Limb (tissue), 2 donors: Measurements from ENCODE around the gene NPHS2.
"Not testable (repeated sequence)": the region's sequence is repeated elsewhere in the genome, so short reads cannot be mapped to it uniquely, and the experiment has no call there.

Experiments
- DNase-seq, 2 donors: peaks; one replicate each; pipeline ENCODE4 v3.0.0-alpha.2; 2016; ENCODE audit errors: extremely low spot score in 2 of 2

The NPHS2 gene

GRCh38 chr1:179547021-179547535, 28.7 kb downstream of the NPHS2 start:
- no peak for DNase-seq

DNA sequence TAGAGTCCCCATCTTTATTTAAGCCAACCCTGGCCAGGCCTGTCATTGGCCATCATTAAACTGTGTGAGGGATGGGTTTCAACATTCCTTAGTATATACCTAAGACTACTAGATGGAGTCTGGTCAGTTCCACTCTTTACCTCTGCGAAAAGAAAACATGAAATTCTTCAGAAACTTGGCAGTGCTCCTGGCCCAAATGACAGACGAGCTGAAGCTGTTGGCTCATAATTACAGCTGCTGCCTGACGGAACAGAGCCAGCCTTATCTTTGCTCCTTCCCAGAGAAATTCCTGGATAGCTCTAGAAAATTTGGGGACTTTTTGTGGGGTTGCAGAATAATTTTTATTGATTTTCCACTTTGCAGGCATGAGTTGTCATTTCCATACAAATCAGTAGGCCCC, 30.4 kb downstream of the NPHS2 start:
- no peak for DNase-seq

DNA sequence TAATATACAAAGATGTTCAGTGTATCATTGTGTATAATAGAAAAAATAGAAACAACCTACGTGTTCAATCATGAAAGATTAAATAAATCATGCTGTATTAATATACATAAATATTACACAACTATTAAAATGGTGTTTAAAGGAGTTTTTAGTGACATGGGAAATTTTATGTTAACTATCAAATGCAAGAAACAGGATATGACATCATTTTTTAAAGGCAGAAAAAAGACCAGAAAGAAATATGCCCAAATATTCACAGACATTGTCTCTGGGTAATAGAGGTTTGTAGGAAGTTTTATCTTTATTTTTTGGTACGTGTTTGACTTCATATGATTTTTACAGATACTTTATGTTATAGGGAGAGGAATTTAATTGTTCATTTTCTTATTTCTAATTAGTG, 34.0 kb downstream of the NPHS2 start:
- DNase-seq = no peak

DNA sequence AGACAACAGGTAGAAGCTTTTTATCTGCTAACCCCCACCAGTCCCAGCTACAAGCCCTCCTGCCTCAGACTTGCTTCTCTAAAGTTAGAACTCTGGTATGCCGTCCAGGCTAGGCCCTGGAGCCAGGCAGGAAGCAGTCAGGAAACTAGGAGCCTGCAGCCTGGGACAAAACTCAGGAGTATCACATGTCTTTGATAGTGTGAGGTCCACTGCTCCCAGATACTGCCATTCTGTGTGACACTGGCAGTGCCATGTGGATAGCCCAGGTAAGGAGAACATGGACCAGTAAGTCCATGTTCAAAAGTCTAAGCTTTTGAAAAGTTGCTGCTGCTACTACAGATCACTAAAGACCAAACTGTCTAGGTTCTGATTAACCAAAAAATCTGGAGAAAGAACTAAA, 45.4 kb downstream of the NPHS2 start:
- no peak for DNase-seq

- DNase-seq = no peak
These were observed 46.1 kb downstream of the NPHS2 start for GRCh38 chr1:179529482-179530195.

DNA sequence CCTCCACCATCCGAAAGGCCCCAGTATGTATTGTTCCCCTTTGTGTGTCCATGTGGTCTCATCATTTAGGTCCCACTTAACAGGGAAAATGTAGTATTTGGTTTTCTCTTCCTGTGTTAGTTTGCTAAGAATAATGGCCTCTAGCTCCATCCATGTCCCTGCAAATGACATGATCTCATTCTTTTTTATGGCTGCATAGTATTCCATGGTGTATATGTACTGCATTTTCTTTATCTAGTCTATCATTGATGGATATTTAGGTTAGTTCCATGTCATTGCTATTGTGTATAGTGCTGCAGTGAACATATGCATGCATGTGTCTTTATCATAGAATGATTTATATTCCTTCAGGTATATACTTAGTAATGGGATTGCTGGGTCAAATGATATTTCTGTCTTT, 57.2 kb downstream of the NPHS2 start:
- DNase-seq = not testable (repeated sequence)

DNA sequence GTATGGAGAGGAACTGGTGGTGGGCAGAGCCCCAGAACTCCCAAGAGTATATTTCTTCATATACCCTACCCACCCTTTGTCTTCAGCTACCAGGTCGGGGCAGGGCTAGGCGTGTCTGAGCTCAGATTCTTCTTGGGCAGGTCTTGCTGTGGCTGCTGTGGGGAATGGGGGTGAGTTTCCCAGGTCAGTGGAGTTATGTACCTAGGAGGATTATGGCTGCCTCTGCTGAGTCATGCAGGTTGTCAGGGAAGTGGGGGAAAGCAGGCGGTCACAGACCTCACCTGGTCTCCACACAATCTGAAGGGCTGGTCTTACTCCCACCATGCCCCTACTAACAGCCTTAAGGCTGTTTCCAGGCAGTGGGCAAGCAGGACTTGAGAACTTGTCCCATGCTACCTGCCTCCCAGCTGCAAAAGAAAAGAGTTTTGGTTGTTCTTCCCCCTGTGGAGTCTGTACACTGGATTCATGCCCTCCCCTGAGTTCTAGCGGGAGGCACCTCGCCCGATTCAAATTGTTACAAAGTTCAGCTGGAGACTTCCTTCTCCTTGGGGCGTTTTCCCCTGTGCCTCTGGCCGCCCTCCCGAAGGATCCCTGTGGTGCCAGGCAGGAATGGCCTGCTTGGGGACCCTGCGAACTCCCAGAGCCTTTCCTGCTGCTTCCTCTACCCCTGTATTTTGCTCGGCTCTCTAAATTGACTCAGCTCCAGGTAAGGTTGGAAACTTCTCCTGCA, 58.6 kb downstream of the NPHS2 start:
- no peak for DNase-seq

- DNase-seq = no peak
These were observed 65.7 kb downstream of the NPHS2 start for GRCh38 chr1:179510038-179510437.

DNA sequence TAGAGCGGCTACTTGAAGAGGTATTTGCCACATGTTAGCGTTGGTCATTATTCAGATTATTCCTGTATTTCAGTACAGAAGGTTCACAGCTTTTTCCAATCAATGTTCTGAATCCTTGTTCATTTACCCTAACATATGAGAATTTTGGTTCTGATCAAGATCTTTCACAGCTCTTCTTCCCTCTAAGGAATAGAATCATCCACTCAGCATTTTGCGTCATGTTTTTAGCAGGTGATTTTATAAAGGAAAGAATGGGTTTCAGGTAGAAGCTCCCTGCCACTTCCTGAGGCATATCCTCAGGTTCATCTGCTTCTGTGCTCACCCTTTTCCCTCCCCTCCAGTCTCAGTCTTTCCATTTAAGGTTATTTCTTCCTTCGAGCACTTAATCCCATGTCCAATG, 66.4 kb downstream of the NPHS2 start:
- DNase-seq = no peak

- DNase-seq = no peak
These were observed 69.5 kb downstream of the NPHS2 start for GRCh38 chr1:179506199-179506598.
